ENCODE data around the gene ANXA8.
"Not testable (repeated sequence)": the region's sequence is repeated elsewhere in the genome, so short reads cannot be mapped to it uniquely, and the experiment has no call there.

The ANXA8 gene

GRCh38 chr10:47483923-47484322 lies at the start of gene ANXA8:
TSS of gene ANXA8 (minus strand) at chr10:47484115. CDS start at chr10:47483933, 182 bp downstream.
- not testable (repeated sequence) for DNase-seq

- DNase-seq, result not testable (repeated sequence)
These were observed 39.6 kb upstream of the ANXA8 start, which contains the start of gene AGAP9 for GRCh38 chr10:47523475-47523874. TSS of gene AGAP9 (minus strand) at chr10:47523638. CDS start at chr10:47523526, 112 bp downstream.

DNA sequence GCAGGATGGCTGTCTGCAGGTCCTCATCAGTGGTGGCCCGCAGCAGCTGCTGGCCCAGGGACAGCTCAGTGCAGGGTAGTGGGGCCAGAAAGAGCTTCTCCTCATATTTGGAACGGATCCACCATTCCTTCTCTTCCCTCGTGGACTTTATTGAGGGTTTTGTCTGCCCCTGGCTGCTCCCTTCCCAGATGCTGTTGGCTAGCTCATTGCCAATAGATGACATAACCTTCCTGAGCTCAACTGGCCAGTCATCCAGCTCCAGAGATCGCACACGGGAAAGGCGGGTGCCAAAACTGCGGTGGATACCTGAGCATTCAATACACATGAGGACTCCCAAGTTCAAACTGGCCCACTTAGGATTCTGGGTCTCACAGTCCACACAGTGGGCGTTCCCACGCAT lies 18.4 kb upstream of the ANXA8 start:
- not testable (repeated sequence) for DNase-seq

DNA sequence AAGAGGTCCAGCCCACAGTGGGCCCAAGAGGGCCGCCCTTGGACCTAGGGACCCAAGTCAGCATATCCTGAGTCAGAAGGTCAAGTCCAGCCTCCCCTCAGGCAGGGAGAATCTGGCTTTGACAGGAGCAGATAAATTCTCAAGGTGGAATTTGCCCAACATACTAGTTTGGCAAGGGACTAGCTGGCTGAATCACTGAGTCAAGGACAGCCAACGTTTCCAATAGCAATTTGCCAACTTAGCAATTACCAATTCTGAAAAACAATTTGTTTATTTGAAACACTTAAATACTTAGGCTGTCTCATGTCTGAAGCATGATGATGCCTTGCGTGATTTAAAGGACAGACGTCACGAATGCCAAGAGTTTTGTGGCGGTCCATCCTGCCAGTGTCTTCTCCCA lies 10.3 kb upstream of the ANXA8 start:
- not testable (repeated sequence) for DNase-seq

- not testable (repeated sequence) for DNase-seq
These were observed 7.7 kb upstream of the ANXA8 start, which contains the start of gene FAM25G for GRCh38 chr10:47491600-47491999. TSS of gene FAM25G (minus strand) at chr10:47491700. CDS start at chr10:47491674, 26 bp downstream.

DNA sequence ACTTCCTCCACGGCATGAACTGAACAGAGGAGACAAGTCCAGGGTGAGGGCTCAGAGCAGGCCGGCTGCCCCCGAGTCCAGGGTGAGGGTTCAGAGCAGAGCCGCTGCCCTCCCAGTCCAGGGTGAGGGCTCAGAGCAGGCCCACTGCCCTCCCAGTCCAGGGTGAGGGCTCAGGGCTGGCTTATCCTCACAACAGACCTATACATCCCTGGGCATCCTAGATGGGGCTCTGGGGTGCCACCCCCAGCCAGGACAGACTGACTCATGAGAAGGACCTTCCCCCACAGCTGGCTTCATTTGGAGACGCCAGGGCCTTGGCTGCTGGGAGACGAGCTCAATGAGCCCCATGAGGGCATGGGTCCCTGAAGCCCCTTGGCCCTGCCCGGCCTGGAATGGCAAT lies 5.7 kb upstream of the ANXA8 start:
- DNase-seq, result not testable (repeated sequence)

DNA sequence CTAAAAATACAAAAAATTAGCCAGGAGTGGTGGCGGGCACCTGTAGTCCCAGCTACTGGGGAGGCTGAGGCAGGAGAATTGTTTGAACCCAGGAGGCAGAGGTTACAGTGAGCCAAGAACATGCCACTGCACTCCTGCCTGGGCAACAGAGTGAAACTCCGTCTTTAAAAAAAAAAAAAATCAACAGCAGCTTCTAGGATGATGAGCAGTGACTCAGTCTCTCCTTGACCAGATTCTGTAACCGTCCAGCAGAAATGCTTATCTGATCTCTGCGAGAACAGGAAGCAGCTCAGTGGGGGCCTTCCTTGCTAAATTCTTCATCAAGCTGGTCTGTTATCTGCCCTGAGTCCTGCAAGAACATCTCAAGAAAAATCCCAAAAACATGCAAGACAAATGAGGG lies 2.0 kb upstream of the ANXA8 start:
- not testable (repeated sequence) for DNase-seq

DNA sequence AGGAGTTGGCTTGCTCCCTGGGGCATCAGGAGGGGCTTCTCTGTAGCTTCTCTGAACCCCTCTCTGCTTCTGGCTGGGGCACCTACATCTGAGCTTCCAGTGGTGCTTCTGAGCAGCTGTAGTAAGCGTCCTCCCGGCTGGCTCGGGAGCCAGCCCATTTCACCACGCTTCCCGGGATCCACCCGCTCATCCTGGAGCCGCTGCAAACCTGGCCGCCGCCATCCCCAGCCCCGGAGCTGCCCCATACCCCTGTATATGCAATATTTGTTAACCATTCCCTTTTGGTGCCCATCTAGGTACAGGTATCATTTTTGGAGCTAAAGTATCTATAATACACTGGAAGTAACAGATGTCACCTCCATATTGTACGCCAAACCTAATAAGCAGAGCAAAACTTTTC lies 871 bp upstream of the ANXA8 start:
- not testable (repeated sequence) for DNase-seq

- not testable (repeated sequence) for DNase-seq
These were observed 1.5 kb downstream of the ANXA8 start for GRCh38 chr10:47482367-47482766.

GRCh38 chr10:47481768-47482181 lies 2.1 kb downstream of the ANXA8 start:
- not testable (repeated sequence) for DNase-seq

DNA sequence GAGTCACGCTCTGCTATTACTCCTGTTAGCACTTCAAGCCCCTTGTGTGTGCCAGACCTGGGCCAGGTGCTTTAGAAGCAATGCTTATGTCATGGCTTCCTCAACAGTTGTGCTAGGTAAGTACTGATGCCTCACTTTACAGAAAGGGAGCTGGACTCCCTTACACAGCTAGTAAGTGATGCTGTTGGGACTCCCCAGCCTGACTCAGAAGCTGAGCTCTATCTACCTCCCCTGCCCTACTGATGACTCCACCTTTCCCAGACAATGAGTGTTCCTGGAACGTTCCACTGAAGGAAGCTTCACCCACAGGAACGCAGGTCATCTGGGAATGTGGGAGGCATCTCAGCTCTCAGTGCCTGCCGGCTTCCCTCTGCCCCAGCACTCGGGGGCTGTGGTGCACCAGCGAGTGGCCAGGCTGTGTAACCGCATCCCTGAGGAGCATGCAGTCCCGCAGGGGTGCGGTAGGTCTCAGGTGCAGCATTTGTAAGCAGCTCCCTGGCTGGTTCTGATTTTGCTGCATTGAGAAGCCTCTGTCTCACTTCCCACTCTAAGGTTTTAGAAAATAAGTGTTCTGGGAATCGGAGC lies 2.6 kb downstream of the ANXA8 start:
- DNase-seq, result not testable (repeated sequence)

GRCh38 chr10:47480133-47480532 lies 3.8 kb downstream of the ANXA8 start:
- DNase-seq, result not testable (repeated sequence)

DNA sequence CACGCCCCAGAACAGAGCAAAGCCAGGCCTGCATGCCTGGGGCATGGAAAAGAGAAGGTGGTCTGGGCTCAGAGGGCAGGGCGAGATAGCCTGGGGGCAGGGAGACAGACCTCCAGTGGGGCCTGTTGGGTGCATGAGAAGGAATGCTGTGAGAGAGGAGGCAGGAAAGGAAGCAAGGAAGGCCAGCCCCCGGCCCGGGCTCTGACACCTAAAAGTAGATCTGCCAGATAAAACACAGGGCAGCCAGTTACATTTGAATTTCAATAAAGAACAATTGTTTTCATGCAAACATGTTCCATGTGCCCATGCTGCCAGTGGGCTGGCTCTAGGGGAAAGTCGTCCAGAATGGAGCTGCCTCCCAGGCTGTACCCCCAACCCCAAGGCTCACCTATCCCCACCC lies 5.8 kb downstream of the ANXA8 start:
- DNase-seq, result not testable (repeated sequence)

- not testable (repeated sequence) for DNase-seq
These were observed 6.8 kb downstream of the ANXA8 start for GRCh38 chr10:47477078-47477477.

GRCh38 chr10:47475101-47475500 lies 8.8 kb downstream of the ANXA8 start:
- DNase-seq, result not testable (repeated sequence)

DNA sequence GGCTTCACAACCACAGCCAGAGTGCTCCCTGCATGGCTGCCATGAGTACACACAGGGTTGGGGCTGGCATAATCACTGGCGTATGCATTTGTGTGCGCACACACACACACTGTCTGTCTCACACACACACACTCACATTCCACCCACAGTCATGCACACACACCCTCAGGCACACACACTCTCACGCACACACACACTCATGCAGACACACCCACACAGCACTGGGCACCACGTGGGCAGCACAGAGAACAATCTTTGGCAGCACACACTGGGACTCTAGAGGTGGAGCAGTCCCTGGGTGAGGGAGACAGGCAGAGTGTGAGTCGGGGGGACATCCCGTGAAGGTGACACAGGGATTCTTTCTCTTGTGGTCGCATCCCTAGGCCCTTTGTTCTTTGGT lies 10.4 kb downstream of the ANXA8 start:
- DNase-seq, result not testable (repeated sequence)

- DNase-seq, result not testable (repeated sequence)
These were observed 11.3 kb downstream of the ANXA8 start for GRCh38 chr10:47472647-47473046.

DNA sequence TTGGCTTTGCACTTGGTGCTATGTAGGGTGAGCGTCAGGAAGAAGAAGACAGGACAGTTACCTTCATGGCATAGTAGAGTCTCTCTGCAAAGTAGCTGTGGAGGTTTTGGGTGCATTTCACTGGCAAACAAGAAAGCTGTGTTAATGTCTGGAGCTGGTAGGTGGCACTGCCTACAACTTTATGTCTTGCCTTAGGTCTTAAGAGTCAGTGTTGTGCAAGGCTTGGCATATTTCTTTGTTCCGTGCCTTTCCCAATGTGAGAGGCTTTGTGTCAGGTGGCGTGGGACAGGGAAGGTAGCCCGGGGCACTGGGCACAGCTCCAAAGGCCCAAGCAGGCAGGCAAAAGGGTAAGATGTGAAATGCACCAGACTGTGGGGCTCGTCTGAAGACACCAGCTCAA lies 11.8 kb downstream of the ANXA8 start:
- not testable (repeated sequence) for DNase-seq

DNA sequence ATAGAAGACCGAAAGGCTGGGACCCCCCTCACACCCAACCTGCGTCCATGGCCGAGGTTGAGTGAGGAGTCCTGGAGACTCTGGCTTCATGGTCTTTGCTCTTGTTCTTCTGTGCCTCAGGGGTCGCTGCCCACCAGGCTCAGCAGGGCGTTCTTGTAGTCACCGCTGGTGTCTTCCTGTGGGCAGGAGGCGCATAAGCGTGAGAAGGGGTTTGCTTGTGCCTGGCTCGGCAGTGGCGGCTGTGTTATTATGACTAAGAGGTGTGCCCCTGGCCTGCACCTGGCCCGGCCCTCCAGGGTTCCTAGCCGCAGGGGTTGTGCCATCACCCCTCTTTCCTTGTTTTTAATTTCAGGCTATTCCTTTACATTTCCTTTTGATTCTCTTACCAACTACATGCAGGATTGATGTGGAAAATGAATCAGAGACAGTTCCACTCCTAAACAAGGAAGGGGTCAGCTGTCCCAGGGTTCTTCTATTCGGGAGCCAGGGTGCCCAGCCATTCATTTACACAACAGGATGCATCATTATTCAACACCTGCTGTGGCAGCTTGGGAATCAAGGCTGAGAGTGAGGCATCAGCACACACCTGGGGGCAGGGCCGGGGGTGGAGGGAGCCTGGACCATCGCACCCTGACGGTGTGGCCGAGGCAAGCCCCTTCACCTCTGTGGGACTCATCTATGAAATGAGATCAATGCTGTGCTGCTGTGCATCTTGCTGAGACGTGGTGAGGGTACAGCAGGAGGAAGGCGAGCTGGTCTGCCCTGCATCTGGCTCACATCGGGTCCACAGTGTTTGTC lies 15.0 kb downstream of the ANXA8 start:
- DNase-seq, result not testable (repeated sequence)

DNA sequence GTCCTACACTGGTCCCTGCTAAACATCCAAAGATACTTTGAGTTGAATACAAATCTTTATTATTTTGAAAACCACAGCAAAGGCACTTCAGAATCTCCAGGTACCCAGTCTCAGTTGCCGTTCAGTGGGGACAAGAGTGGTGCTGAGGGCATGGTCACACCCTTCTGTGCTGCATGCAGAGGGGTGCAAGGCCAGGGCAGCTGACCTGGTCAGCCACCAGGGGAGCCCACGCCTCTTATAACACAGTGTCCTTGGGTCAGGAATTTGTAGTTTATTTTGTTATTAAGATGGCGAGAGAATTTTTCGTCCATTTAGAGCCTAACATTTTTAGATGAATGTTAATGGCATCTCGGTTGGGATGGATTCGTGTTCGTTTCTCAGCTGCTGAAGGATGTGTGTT lies 16.0 kb downstream of the ANXA8 start:
- not testable (repeated sequence) for DNase-seq

DNA sequence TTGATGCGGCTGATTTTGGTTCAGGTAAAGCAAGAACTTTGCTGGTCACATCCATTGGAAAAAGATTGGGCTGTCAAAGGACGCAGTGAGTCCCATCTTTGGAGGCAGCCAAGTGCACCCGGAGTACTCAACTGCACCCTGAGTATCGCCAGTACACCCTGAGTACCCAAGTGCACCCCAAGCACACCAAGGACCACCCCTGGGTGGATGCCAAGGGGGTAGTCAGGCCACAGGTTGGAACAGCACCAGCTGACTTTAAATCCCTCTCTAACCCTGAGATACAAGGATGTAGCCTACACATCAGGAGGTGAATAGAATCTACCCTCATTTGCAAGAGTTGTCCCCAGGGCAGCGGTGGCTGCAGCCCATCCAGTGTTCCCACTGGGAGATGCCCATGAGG lies 16.5 kb downstream of the ANXA8 start:
- not testable (repeated sequence) for DNase-seq

- not testable (repeated sequence) for DNase-seq
These were observed 18.5 kb downstream of the ANXA8 start for GRCh38 chr10:47465216-47465917.
